Activated CD4-positive, alpha-beta T cell treated with anti-CD3 and anti-CD28 coated beads for 48 hours (primary cell): ENCODE data around the gene CNOT1.

Experiments used
- DNase-seq: peaks from one replicate; pipeline ENCODE4 v3.0.0-alpha.2; 2020

Gene CNOT1

GRCh38 chr16:58475091-58475619 is 154.5 kb downstream of the CNOT1 start:
- no peak for DNase-seq

- no peak for DNase-seq
These were observed 155.3 kb downstream of the CNOT1 start for GRCh38 chr16:58474296-58474695.

- DNase-seq, result no peak
These were observed 156.8 kb downstream of the CNOT1 start for GRCh38 chr16:58472827-58473226.

GRCh38 chr16:58472266-58472665 is 157.4 kb downstream of the CNOT1 start:
- DNase-seq, result no peak

GRCh38 chr16:58471209-58471975 is 158.2 kb downstream of the CNOT1 start:
- DNase-seq, result no peak
